ENCODE results near the gene BRF1.
A peak's percentile ranks its signal among the peaks of the same experiment; 100 is the strongest.

BRF1 gene, protein sequence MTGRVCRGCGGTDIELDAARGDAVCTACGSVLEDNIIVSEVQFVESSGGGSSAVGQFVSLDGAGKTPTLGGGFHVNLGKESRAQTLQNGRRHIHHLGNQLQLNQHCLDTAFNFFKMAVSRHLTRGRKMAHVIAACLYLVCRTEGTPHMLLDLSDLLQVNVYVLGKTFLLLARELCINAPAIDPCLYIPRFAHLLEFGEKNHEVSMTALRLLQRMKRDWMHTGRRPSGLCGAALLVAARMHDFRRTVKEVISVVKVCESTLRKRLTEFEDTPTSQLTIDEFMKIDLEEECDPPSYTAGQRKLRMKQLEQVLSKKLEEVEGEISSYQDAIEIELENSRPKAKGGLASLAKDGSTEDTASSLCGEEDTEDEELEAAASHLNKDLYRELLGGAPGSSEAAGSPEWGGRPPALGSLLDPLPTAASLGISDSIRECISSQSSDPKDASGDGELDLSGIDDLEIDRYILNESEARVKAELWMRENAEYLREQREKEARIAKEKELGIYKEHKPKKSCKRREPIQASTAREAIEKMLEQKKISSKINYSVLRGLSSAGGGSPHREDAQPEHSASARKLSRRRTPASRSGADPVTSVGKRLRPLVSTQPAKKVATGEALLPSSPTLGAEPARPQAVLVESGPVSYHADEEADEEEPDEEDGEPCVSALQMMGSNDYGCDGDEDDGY

GRCh38 chr14:105300542-105301102 is at the start of gene BRF1:
Gene BRF1, minus strand, starts transcription at chr14:105301001. Its CDS starts 372 bp downstream, at chr14:105300629.
- no peaks in the 10 kb centered on the region for H3K9me3 ChIP-seq (ENCODE audit: control insufficient read depth in 2 of 2, low read length in 2 of 2)
- H3K27ac ChIP-seq (ENCODE audit: low read length): peak within 1 kb of the TSS; percentile 82
- H3K36me3 ChIP-seq (ENCODE audit: control insufficient read depth in 2 of 2, insufficient read depth in 2 of 2, low read length in 2 of 2): no peaks in the 10 kb centered on the region
- peak within 1 kb of the TSS; percentile 76 to 88 for H3K4me3 ChIP-seq (ENCODE audit: low read length in 2 of 2)
- peak within 1 kb of the TSS; percentile 72 to 87 for H3K9ac ChIP-seq (ENCODE audit: low read length in 2 of 2)
- H3K27me3 ChIP-seq (ENCODE audit: control insufficient read depth in 1 of 2, insufficient read depth in 2 of 2, low read length in 2 of 2): no peaks in the 10 kb centered on the region
- peaks cover 16% of the 10 kb centered on the region for H3K4me1 ChIP-seq (ENCODE audit: control insufficient read depth, insufficient read depth, low read length)

DNA sequence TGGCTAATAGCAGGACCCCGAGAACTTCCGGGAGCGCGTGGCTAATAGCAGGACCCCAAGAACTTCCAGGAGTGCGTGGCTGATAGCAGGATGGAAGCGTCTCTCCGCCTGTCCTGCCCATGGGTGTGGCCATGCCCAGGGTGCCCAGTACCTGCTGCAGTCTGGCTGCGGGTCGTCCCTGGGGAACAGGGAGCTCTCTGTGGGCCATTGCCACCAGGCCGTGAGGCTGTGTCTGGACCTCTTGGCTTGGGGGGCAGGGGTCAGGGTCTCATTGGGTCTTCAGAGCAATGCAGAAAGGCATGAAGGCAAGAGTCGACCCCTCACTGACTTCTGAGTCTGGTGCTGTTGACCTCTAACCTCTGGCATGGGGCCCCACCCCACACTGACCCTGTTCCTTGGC is 49.2 kb upstream of the BRF1 start:
- Histone ChIP-seq H3K27me3 (ENCODE audit: control insufficient read depth in 1 of 2, insufficient read depth in 2 of 2, low read length in 2 of 2) (no peaks in the 10 kb centered on the region), H3K27ac (ENCODE audit: low read length) (no peak overlapping the region), H3K36me3 (ENCODE audit: control insufficient read depth in 2 of 2, insufficient read depth in 2 of 2, low read length in 2 of 2) (no peaks in the 10 kb centered on the region), H3K9me3 (ENCODE audit: control insufficient read depth in 2 of 2, low read length in 2 of 2) (no peaks in the 10 kb centered on the region), H3K9ac (ENCODE audit: low read length in 2 of 2) (no peak overlapping the region), H3K4me1 (ENCODE audit: control insufficient read depth, insufficient read depth, low read length) (peaks cover 13% of the 10 kb centered on the region), H3K4me3 (ENCODE audit: low read length in 2 of 2) (no peak overlapping the region)

DNA sequence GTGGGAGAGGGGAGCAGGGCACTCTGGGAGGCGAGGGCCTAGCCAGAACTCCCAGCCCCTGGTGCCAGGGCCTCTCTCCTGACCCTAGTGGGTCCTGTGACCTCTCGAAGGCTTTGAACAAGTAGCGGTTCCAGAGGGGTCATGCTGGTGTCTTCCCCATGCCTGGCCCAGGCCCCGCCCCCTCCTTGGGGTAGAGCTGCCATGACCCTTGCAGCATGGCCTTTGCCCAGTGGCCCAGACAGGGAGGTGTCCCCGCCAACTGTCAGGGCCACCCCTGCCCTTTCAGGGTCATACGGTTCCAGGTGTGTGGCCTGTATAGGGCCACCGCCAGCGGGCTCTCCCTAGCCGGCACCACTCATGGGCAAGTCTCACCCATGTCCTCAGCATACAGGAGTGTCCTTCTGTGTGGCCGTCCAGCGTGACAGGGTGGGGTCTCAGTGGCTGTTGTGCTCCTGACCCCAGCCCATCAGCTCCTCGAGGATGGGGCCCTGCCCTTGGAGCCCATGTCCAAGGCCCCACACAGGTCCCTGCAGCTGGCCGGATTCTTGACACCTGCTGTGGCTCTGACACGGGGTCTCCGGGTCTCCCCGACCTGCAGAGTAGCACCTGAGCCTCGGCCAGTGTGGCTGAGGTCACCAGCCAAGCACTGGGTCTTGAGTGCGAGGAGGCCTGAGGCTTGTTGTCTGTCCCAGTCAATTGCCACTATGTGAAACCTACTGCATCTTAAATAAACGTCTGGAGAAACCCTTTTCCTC is 48.3 kb upstream of the BRF1 start:
- H3K36me3 ChIP-seq (ENCODE audit: control insufficient read depth in 2 of 2, insufficient read depth in 2 of 2, low read length in 2 of 2): no peaks in the 10 kb centered on the region
- H3K9me3 ChIP-seq (ENCODE audit: control insufficient read depth in 2 of 2, low read length in 2 of 2): no peaks in the 10 kb centered on the region
- no peak overlapping the region for H3K4me3 ChIP-seq (ENCODE audit: low read length in 2 of 2)
- no peak overlapping the region for H3K27ac ChIP-seq (ENCODE audit: low read length)
- H3K27me3 ChIP-seq (ENCODE audit: control insufficient read depth in 1 of 2, insufficient read depth in 2 of 2, low read length in 2 of 2): no peaks in the 10 kb centered on the region
- no peak overlapping the region for H3K9ac ChIP-seq (ENCODE audit: low read length in 2 of 2)
- peaks cover 13% of the 10 kb centered on the region for H3K4me1 ChIP-seq (ENCODE audit: control insufficient read depth, insufficient read depth, low read length)

DNA sequence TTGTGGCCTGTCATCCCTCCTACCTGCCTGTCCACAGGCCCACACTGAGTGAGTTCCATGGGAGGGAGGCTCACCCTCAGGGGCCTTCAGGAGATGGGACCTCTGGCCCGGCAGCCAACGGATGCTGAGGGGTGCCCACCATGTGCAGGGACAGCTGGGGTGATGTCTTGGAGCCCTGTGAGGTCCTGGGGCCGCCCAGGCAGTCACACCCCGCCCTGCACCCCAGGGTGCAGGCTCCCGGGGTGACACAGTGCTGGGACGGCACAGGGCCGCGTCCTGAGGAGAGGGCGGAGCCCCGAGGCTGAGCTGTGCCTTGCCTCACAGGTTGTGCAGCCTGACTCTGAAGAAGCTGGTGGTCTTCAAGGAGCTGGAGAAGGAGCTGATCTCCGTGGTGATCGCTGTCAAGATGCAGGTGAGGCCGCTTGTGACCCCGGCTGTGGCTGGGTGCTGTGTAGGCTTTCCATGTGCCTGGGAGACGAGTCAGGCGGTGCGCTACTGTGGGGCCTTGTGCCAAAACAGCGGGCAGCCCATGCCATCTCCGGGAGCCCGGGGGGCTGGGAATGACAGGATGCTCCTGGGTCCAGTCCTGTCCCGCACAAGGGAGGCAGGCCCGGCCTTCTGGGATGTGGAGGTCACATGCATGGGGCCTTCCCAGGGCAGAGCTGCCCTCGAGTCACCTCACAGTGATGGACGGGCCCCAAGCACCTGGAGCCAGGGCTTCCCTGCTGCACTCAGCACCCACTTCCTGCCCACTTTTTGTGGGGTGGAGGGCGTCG is 47.6 kb upstream of the BRF1 start:
- no peak overlapping the region for H3K9ac ChIP-seq (ENCODE audit: low read length in 2 of 2)
- no peaks in the 10 kb centered on the region for H3K27me3 ChIP-seq (ENCODE audit: control insufficient read depth in 1 of 2, insufficient read depth in 2 of 2, low read length in 2 of 2)
- H3K4me1 ChIP-seq (ENCODE audit: control insufficient read depth, insufficient read depth, low read length): peaks cover 17% of the 10 kb centered on the region
- no peak overlapping the region for H3K4me3 ChIP-seq (ENCODE audit: low read length in 2 of 2)
- no peaks in the 10 kb centered on the region for H3K36me3 ChIP-seq (ENCODE audit: control insufficient read depth in 2 of 2, insufficient read depth in 2 of 2, low read length in 2 of 2)
- H3K9me3 ChIP-seq (ENCODE audit: control insufficient read depth in 2 of 2, low read length in 2 of 2): no peaks in the 10 kb centered on the region
- no peak overlapping the region for H3K27ac ChIP-seq (ENCODE audit: low read length)

DNA sequence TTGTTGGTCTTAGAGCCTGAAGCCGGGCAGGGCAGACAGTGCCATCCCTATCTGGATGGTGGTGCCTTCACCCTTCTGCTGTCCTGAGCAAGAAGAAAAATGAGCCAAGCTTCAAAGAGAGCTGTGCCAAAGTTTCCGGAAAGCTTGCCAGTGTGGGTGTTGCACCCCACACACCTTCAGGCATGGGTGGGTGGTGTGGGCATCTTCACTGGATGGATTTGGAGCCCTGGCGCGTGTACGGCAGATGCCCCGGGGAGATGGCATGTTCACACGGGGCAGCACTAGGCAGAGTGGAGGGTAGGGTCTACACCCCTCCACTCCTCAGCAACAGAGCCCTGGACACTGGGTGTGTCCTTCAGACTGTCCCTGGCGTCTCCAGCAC is 46.8 kb upstream of the BRF1 start:
- no peak overlapping the region for H3K4me3 ChIP-seq (ENCODE audit: low read length in 2 of 2)
- no peak overlapping the region for H3K9ac ChIP-seq (ENCODE audit: low read length in 2 of 2)
- peaks cover 23% of the 10 kb centered on the region for H3K4me1 ChIP-seq (ENCODE audit: control insufficient read depth, insufficient read depth, low read length)
- no peaks in the 10 kb centered on the region for H3K27me3 ChIP-seq (ENCODE audit: control insufficient read depth in 1 of 2, insufficient read depth in 2 of 2, low read length in 2 of 2)
- H3K9me3 ChIP-seq (ENCODE audit: control insufficient read depth in 2 of 2, low read length in 2 of 2): no peaks in the 10 kb centered on the region
- no peaks in the 10 kb centered on the region for H3K36me3 ChIP-seq (ENCODE audit: control insufficient read depth in 2 of 2, insufficient read depth in 2 of 2, low read length in 2 of 2)
- no peak overlapping the region for H3K27ac ChIP-seq (ENCODE audit: low read length)

DNA sequence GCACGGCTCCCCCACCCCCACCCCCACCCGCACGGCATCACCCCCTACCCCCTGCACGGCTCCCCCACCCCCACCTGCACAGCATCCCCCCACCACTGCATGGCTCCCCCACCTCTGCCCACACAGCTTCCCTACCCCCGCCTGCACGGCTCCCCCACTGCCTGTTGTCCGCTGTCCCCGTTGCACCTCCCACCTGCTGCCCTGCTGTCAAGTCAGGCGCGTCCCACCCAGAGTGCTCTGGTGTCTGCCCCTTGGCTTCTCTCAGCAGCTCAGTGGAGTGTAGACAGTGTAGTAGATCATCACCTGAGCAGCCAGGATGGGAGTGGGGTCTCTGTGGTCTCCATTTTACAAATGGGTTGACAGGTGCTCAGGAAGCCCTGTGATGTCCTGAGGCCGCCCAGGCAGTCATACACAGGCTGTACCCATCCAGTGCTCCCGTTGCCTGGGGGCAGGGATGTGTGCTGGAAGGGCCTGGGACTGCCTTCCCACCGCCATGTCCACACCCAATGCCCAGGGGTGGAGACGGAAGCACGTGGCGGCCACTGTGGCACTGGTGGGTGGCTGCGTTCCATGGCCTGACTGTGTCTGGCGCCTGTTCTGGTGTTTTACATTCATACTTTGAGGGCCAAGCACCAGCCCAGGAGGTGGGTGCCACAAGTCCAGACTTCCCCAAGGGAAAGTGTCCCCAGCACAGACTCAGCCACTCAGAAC is 46.2 kb upstream of the BRF1 start:
- H3K4me3 ChIP-seq (ENCODE audit: low read length in 2 of 2): no peak overlapping the region
- H3K9me3 ChIP-seq (ENCODE audit: control insufficient read depth in 2 of 2, low read length in 2 of 2): no peaks in the 10 kb centered on the region
- no peak overlapping the region for H3K27ac ChIP-seq (ENCODE audit: low read length)
- no peaks in the 10 kb centered on the region for H3K27me3 ChIP-seq (ENCODE audit: control insufficient read depth in 1 of 2, insufficient read depth in 2 of 2, low read length in 2 of 2)
- H3K9ac ChIP-seq (ENCODE audit: low read length in 2 of 2): peak overlapping the region in 1 of 2 donors; percentile 21
- H3K4me1 ChIP-seq (ENCODE audit: control insufficient read depth, insufficient read depth, low read length): peaks cover 22% of the 10 kb centered on the region
- no peaks in the 10 kb centered on the region for H3K36me3 ChIP-seq (ENCODE audit: control insufficient read depth in 2 of 2, insufficient read depth in 2 of 2, low read length in 2 of 2)

DNA sequence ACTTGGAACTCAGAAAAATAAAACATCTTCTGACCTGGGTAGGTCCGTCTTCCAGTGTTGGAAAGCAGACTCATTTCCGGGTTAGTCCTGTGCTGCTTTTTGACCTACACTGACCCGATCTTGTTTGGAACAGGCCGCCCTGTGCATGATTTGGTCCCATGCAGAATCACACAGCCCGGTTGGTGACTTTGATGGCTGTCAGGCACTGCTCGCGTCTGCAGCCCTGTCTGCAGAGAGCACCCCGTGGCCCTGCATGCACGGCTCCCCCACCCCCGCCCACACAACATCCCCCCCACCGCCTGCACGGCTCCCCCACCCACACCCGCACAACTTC is 45.4 kb upstream of the BRF1 start:
- H3K27ac ChIP-seq (ENCODE audit: low read length): no peak overlapping the region
- no peaks in the 10 kb centered on the region for H3K27me3 ChIP-seq (ENCODE audit: control insufficient read depth in 1 of 2, insufficient read depth in 2 of 2, low read length in 2 of 2)
- peaks cover 28% of the 10 kb centered on the region for H3K4me1 ChIP-seq (ENCODE audit: control insufficient read depth, insufficient read depth, low read length)
- no peaks in the 10 kb centered on the region for H3K9me3 ChIP-seq (ENCODE audit: control insufficient read depth in 2 of 2, low read length in 2 of 2)
- H3K4me3 ChIP-seq (ENCODE audit: low read length in 2 of 2): no peak overlapping the region
- H3K36me3 ChIP-seq (ENCODE audit: control insufficient read depth in 2 of 2, insufficient read depth in 2 of 2, low read length in 2 of 2): no peaks in the 10 kb centered on the region
- no peak overlapping the region for H3K9ac ChIP-seq (ENCODE audit: low read length in 2 of 2)

DNA sequence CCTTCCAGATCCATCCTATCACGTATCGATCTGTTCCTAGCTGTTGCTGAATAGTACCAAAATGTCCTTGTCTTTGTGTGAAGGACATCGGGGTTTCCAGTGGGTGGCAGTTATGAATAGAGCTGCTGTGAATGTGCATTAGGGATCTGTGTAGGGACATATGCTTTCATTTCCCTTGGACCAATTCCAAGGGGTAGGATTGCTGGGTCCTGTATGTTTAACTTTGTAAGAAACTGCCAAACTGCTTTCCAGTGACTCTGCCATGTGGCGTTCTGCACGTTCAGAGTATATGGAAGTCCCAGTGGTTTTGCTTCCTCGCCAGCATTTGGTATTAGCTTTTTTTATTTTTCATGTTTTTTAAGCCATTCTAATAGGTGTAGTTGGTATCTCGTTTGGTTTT is 42.4 kb upstream of the BRF1 start:
- Histone ChIP-seq H3K36me3 (ENCODE audit: control insufficient read depth in 2 of 2, insufficient read depth in 2 of 2, low read length in 2 of 2) (no peaks in the 10 kb centered on the region), H3K9me3 (ENCODE audit: control insufficient read depth in 2 of 2, low read length in 2 of 2) (no peaks in the 10 kb centered on the region), H3K27me3 (ENCODE audit: control insufficient read depth in 1 of 2, insufficient read depth in 2 of 2, low read length in 2 of 2) (no peaks in the 10 kb centered on the region), H3K27ac (ENCODE audit: low read length) (peak overlapping the region; percentile 46), H3K4me3 (ENCODE audit: low read length in 2 of 2) (peak overlapping the region in 1 of 2 donors; percentile 29), H3K4me1 (ENCODE audit: control insufficient read depth, insufficient read depth, low read length) (peaks cover 48% of the 10 kb centered on the region), H3K9ac (ENCODE audit: low read length in 2 of 2) (peak overlapping the region in 1 of 2 donors; percentile 37)

- Histone ChIP-seq H3K27ac (ENCODE audit: low read length) (peak overlapping the region; percentile 84), H3K9me3 (ENCODE audit: control insufficient read depth in 2 of 2, low read length in 2 of 2) (no peaks in the 10 kb centered on the region), H3K9ac (ENCODE audit: low read length in 2 of 2) (peak overlapping the region; percentile 13 to 29), H3K4me3 (ENCODE audit: low read length in 2 of 2) (peak overlapping the region; percentile 26 to 40), H3K27me3 (ENCODE audit: control insufficient read depth in 1 of 2, insufficient read depth in 2 of 2, low read length in 2 of 2) (no peaks in the 10 kb centered on the region), H3K4me1 (ENCODE audit: control insufficient read depth, insufficient read depth, low read length) (peaks cover 51% of the 10 kb centered on the region), H3K36me3 (ENCODE audit: control insufficient read depth in 2 of 2, insufficient read depth in 2 of 2, low read length in 2 of 2) (no peaks in the 10 kb centered on the region)
These were observed 40.3 kb upstream of the BRF1 start for GRCh38 chr14:105340821-105341733.

Measured in stomach smooth muscle (tissue), 2 donors.